Mesendoderm (in vitro differentiated cells): ENCODE data around the gene ARSA.

Source experiments
- DNase-seq: peaks from one replicate; pipeline ENCODE4 v3.0.0; 2013
- H2AK5ac ChIP-seq: 2 replicates; pipeline ENCODE4 v1.6.1; 2013; ENCODE audit warnings: low read length, inconsistent platforms
- H2BK120ac ChIP-seq: 2 replicates; pipeline ENCODE4 v1.6.1; 2013; ENCODE audit warnings: low read depth, mild to moderate bottlenecking, low read length, moderate library complexity, mixed read lengths
- H2BK15ac ChIP-seq: replicated peaks from 2 replicates; pipeline ENCODE4 v1.6.1; 2013; ENCODE audit warnings: low read depth, mild to moderate bottlenecking, moderate library complexity
- H2BK5ac ChIP-seq: 2 replicates; pipeline ENCODE4 v1.6.1; 2013; ENCODE audit warnings: low read length, inconsistent platforms
- H3K18ac ChIP-seq: 2 replicates; pipeline ENCODE4 v1.6.1; 2013; ENCODE audit warnings: mild to moderate bottlenecking, low read length, mixed read lengths
- H3K23ac ChIP-seq: one replicate; pipeline ENCODE4 v1.6.1; 2013; ENCODE audit warnings: low read length
- H3K27ac ChIP-seq: 2 replicates; pipeline ENCODE4 v1.5.1; 2013; ENCODE audit warnings: low read depth, mild to moderate bottlenecking, inconsistent platforms, low read length, moderate library complexity
- H3K27me3 ChIP-seq: 2 replicates; pipeline ENCODE4 v1.6.1; 2013; ENCODE audit warnings: low read length, control low read depth, mild to moderate bottlenecking, inconsistent platforms; ENCODE audit not compliant: insufficient read depth, poor library complexity
- H3K36me3 ChIP-seq: 2 replicates; pipeline ENCODE4 v1.6.1; 2013; ENCODE audit warnings: low read length, inconsistent platforms; ENCODE audit not compliant: control insufficient read depth, insufficient read depth
- H3K4ac ChIP-seq: one replicate; pipeline ENCODE4 v1.6.1; 2013; ENCODE audit warnings: low read depth, mild to moderate bottlenecking, low read length, moderate library complexity
- H3K4me1 ChIP-seq: 2 replicates; pipeline ENCODE4 v1.6.1; 2013; ENCODE audit warnings: low read depth, low read length, inconsistent platforms; ENCODE audit not compliant: control insufficient read depth
- H3K4me2 ChIP-seq: 2 replicates; pipeline ENCODE4 v1.6.1; 2013; ENCODE audit warnings: low read length
- H3K4me3 ChIP-seq: 2 replicates; pipeline ENCODE4 v1.5.1; 2013; ENCODE audit warnings: mild to moderate bottlenecking, low read length
- H3K56ac ChIP-seq: one replicate; pipeline ENCODE4 v1.6.1; 2013; ENCODE audit warnings: low read length
- H3K79me1 ChIP-seq: 2 replicates; pipeline ENCODE4 v1.6.1; 2013; ENCODE audit warnings: low read length, inconsistent platforms
- H3K79me2 ChIP-seq: 2 replicates; pipeline ENCODE4 v1.6.1; 2013; ENCODE audit warnings: mild to moderate bottlenecking, low read length; ENCODE audit not compliant: control insufficient read depth, insufficient read depth
- H3K9ac ChIP-seq: 2 replicates; pipeline ENCODE4 v1.6.1; 2013; ENCODE audit warnings: low read length, inconsistent platforms
- H4K5ac ChIP-seq: one replicate; pipeline ENCODE4 v1.6.1; 2013; ENCODE audit warnings: low read length
- H4K8ac ChIP-seq: one replicate; pipeline ENCODE4 v1.6.1; 2013; ENCODE audit warnings: low read depth, mild to moderate bottlenecking, control low read depth, low read length, moderate library complexity
- WGBS: extraction: QIAGEN DNeasy Blood & Tissue Kit; methylation state at CpG from one replicate; pipeline ENCODE4 v1.1.7; 2013; ENCODE audit warnings: low lambda C conversion rate, missing lambda C conversion rate; ENCODE audit not compliant: insufficient coverage; ENCODE audit errors: extremely low coverage; 5-methylcytosine and 5-hydroxymethylcytosine counted together

ARSA gene

DNA sequence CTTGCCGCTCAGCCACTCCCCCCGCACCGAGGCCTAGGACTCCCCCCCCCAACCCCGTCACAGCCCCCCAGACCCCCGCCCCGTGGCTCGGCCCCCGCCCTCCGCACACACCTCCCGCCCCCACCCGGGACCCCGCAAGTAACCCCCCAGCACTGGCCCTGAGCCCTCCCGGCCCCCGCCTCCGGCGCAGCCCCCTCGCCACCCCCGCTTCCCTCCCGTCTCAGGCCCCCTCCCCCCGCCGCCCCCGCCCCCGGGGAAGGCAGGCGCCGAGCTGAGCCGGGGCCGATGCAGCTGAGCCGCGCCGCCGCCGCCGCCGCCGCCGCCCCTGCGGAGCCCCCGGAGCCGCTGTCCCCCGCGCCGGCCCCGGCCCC, 46.2 kb upstream of the ARSA start:
- no CpG with 5 or more reads among the region's 43 CpGs for WGBS
- Histone ChIP-seq H3K27ac (no peak overlapping the region), H3K4me3 (no peak overlapping the region), H2BK5ac (no peak overlapping the region), H3K56ac (no peak overlapping the region), H3K4me1 (no peaks in the 10 kb centered on the region), H3K4me2 (no peak overlapping the region), H3K9ac (no peak overlapping the region), H4K8ac (no peak overlapping the region), H3K79me1 (no peaks in the 10 kb centered on the region), H3K79me2 (no peaks in the 10 kb centered on the region), H3K23ac (no peak overlapping the region), H3K36me3 (no peaks in the 10 kb centered on the region), H3K4ac (no peak overlapping the region), H3K27me3 (no peaks in the 10 kb centered on the region), H2BK120ac (no peak overlapping the region), H3K18ac (no peak overlapping the region), H2BK15ac (no peak overlapping the region), H2AK5ac (no peak overlapping the region), H4K5ac (no peak overlapping the region)
- no peak for DNase-seq

DNA sequence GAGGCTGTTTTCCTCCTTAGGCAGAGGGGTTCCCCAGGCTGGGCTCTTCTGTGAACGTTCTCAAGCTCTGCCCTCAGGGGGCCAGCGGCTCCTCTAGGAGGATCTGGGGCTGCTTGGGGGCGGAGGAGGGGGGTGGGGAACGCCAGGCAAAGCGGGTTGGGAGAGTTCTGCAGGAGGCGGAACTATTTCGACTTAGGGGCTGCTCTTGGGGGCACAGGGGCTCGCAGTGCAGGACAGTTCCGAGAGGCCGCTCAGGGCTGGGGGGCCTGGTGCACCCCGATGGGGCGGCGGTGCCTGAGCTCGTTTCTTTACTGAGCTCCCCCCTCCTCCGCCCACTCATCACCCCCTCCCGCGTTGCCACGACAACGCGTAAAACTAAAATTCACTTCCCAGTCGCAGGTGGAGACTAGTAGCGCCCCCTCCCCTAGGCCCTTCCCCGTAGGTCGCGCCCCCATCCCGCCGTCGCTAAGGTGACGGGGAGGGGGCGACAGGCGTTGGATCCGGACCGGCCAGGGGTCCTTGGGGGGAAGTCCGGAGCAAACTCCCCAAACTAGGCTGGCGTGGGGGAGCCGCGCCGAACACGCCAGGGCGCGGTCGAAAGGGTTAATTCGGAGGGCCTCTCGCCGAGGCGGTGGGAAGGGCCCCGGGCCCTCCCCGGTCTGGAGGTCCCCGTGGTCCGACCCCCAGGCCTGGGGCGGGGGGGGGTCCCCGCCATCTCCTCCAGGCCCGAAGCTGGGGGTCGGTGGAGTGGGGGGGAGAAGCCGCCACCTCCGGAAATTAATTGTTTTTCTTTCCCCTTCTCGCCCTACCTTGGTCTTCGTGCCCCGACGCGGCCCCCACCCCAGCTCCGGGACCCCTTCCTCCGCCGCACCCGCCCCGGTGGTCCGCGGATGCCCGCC, 45.5 kb upstream of the ARSA start:
- Histone ChIP-seq H3K79me2 (no peaks in the 10 kb centered on the region), H3K36me3 (no peaks in the 10 kb centered on the region), H2BK120ac (no peak overlapping the region), H3K4me3 (no peak overlapping the region), H3K27ac (no peak overlapping the region), H3K4ac (no peak overlapping the region), H2AK5ac (no peak overlapping the region), H3K56ac (peak overlapping the region; percentile 42), H4K5ac (no peak overlapping the region), H3K4me1 (no peaks in the 10 kb centered on the region), H3K79me1 (no peaks in the 10 kb centered on the region), H2BK15ac (no peak overlapping the region), H3K18ac (no peak overlapping the region), H2BK5ac (no peak overlapping the region), H3K4me2 (peak overlapping the region; percentile 52), H4K8ac (no peak overlapping the region), H3K9ac (peak overlapping the region; percentile 42), H3K27me3 (no peaks in the 10 kb centered on the region), H3K23ac (peak overlapping the region; percentile 45)
- WGBS: no CpG with 5 or more reads among the region's 69 CpGs
- peak; percentile 24 for DNase-seq

DNA sequence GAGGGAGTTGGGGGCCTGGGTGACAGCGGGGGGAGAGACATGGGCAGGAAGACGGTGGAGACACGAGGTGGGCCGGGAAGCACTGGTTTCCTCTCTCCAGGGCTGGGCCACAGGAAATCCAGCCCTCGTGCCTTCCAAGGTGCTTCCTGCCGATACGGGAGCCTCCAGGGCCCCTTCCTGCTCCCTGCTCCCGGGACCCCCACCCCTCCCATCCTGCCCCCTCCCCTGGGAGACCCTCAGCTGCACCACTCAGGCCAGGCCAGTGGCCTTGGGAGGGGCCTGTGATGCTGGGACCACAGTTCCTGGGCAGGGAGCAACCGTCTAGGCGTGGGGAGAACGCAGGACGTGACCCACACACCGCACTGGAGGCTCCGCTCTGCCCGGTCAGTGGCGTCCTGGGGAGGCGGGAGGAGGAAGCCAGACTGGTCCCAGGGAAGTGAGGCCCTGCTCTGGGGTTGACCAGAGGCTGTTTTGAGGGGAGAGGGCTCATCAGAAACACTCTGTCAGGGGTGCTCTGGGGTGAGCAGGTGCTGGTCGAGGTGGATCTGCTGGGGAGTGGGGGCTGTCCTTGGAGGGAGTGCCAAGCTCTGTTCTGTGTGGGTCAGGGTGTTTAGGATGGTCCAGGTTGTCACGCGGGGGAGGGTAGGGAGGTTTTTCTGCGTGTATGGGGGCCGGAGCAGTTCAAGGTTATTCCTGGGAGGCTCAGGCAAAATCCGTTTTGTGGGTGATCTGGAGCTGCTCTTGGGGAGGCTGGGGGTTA, 44.7 kb upstream of the ARSA start, which contains the start of gene SHANK3:
Gene SHANK3, plus strand, starts transcription at position 353 of the 760 bp plus-strand sequence.
- Histone ChIP-seq H3K23ac (peak within 1 kb of the TSS; percentile 45), H3K27me3 (no peaks in the 10 kb centered on the region), H2BK5ac (no peak within 1 kb of the TSS), H2AK5ac (no peak within 1 kb of the TSS), H3K79me1 (no peaks in the 10 kb centered on the region), H3K36me3 (no peaks in the 10 kb centered on the region), H3K4me2 (peak within 1 kb of the TSS; percentile 52), H2BK15ac (no peak within 1 kb of the TSS), H3K4me3 (no peak within 1 kb of the TSS), H3K56ac (peak within 1 kb of the TSS; percentile 42), H3K9ac (peak within 1 kb of the TSS; percentile 42), H3K18ac (no peak within 1 kb of the TSS), H4K5ac (no peak within 1 kb of the TSS), H3K27ac (no peak within 1 kb of the TSS), H2BK120ac (no peak within 1 kb of the TSS), H3K79me2 (no peaks in the 10 kb centered on the region), H4K8ac (no peak within 1 kb of the TSS), H3K4ac (no peak within 1 kb of the TSS), H3K4me1 (no peaks in the 10 kb centered on the region)
- DNase-seq: no peak
- no CpG with 5 or more reads among the region's 23 CpGs for WGBS

DNA sequence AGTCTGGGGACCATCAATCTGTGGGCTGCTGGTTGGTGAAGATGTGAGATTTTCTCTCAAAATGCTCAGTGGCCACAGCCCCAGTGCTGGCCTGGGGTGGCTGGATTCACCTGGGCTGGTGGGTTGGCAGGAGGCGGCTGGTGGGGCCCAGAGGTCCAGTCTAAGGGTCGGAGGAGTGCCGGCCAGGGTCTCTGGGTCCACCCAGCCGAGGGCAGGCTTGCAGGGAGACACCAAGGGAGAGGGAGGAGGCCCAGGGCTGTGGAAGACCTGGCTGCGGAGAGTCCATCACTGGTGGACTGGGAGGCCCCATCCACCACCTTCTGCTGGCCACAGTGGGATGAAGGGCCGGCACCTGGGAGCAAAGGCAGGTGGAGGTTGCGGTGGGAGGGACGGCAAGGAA, 44.1 kb upstream of the ARSA start:
- no peaks in the 10 kb centered on the region for H3K36me3 ChIP-seq
- H2BK5ac ChIP-seq: no peak overlapping the region
- no peak overlapping the region for H3K4ac ChIP-seq
- no peak overlapping the region for H3K4me3 ChIP-seq
- H3K79me2 ChIP-seq: no peaks in the 10 kb centered on the region
- no peak overlapping the region for H3K56ac ChIP-seq
- H3K27me3 ChIP-seq: no peaks in the 10 kb centered on the region
- no peak overlapping the region for H2BK15ac ChIP-seq
- no peak overlapping the region for H4K5ac ChIP-seq
- H3K23ac ChIP-seq: no peak overlapping the region
- H2BK120ac ChIP-seq: no peak overlapping the region
- no peaks in the 10 kb centered on the region for H3K79me1 ChIP-seq
- H4K8ac ChIP-seq: no peak overlapping the region
- DNase-seq: no peak
- no CpG with 5 or more reads among the region's 8 CpGs for WGBS
- no peak overlapping the region for H3K4me2 ChIP-seq
- H3K9ac ChIP-seq: no peak overlapping the region
- H2AK5ac ChIP-seq: no peak overlapping the region
- no peak overlapping the region for H3K18ac ChIP-seq
- no peak overlapping the region for H3K27ac ChIP-seq
- no peaks in the 10 kb centered on the region for H3K4me1 ChIP-seq

DNA sequence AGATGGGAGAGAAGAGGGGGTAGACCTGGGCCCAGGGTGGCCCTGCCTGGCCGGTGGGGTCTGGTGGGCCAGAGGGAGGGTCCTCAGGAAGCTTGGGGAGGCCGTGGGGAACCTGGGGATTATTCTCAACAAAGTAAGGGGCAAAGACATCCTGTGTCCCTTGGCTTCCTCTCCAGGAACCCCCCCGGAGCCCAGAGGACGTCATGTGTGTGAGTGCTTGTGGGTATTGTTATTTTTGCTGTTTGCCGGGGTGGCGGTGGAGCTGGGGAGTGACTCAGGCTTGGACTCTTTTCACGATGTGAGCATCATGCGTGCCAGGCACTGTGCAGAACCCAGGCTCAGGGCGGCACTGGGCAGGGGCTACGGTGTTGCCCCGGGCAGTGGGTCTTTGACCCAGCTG, 43.7 kb upstream of the ARSA start:
- H4K5ac ChIP-seq: no peak overlapping the region
- no peak overlapping the region for H3K27ac ChIP-seq
- no peaks in the 10 kb centered on the region for H3K79me2 ChIP-seq

More for the DNA sequence above, 43.7 kb upstream of the ARSA start:
- Histone ChIP-seq H2BK15ac (no peak overlapping the region), H3K23ac (no peak overlapping the region), H3K4ac (no peak overlapping the region), H3K79me1 (no peaks in the 10 kb centered on the region), H3K9ac (no peak overlapping the region), H2AK5ac (no peak overlapping the region), H3K56ac (no peak overlapping the region), H3K18ac (no peak overlapping the region), H2BK120ac (no peak overlapping the region), H3K27me3 (no peaks in the 10 kb centered on the region), H3K4me1 (no peaks in the 10 kb centered on the region), H4K8ac (no peak overlapping the region), H3K4me2 (no peak overlapping the region), H3K36me3 (no peaks in the 10 kb centered on the region), H2BK5ac (no peak overlapping the region), H3K4me3 (no peak overlapping the region)
- no peak for DNase-seq
- WGBS: no CpG with 5 or more reads among the region's 11 CpGs
